Activated CD8-positive, alpha-beta T cell treated with anti-CD3 and anti-CD28 coated beads for 36 hours (primary cell): ENCODE measurements around the gene DTYMK. TPM values are rescaled to one million over a fixed set of nuclear protein-coding genes. Genes with fewer than 3 reads are reported as not detected.

Experiments
- ATAC-seq: fragments of 200-7000 bp; cut with Tn5 transposase; one replicate; pipeline ENCODE4 v1.10.0; 2021; ENCODE audit warnings: mild to moderate bottlenecking, moderate library complexity
- CTCF ChIA-PET: fragments of 350-600 bp; sonication (Branson Sonifier 250); formaldehyde crosslinking; loops from one replicate; lab custom pipeline; 2021; ENCODE audit warnings: antibody characterized with exemption; lab: Charles Lee
- POLR2A ChIA-PET: fragments of 350-600 bp; sonication (Branson Sonifier 250); formaldehyde crosslinking; loops from one replicate; lab custom pipeline; 2021; ENCODE audit warnings: antibody characterized with exemption; lab: Charles Lee
- DNase-seq: peaks from one replicate; pipeline ENCODE4 v3.0.0-alpha.2; 2020
- H3K27ac Mint-ChIP-seq: one replicate; pipeline ENCODE4 v1.8.0; 2021; ENCODE audit warnings: mild to moderate bottlenecking, mixed read lengths
- H3K27me3 Mint-ChIP-seq: one replicate; pipeline ENCODE4 v1.8.0; 2021; ENCODE audit warnings: mixed read lengths
- H3K36me3 Mint-ChIP-seq: one replicate; pipeline ENCODE4 v1.8.0; 2021; ENCODE audit warnings: low read depth, mixed read lengths
- H3K4me1 Mint-ChIP-seq: one replicate; pipeline ENCODE4 v1.8.0; 2021; ENCODE audit warnings: low read depth, mixed read lengths
- H3K4me3 Mint-ChIP-seq: one replicate; pipeline ENCODE4 v1.8.0; 2021; ENCODE audit warnings: mild to moderate bottlenecking, moderate library complexity, mixed read lengths
- H3K9me3 Mint-ChIP-seq: one replicate; pipeline ENCODE4 v1.8.0; 2021; ENCODE audit warnings: mixed read lengths
- intact Hi-C: fragments of 100-400 bp; cut with micrococcal nuclease; formaldehyde crosslinking; loops from one replicate; pipeline ENCODE4 v1.10.0; 2022
- total RNA-seq, 2 experiments: library from RNA; stranded (reverse); gene quantifications; one replicate each; pipeline ENCODE4 v1.2.3, GENCODE V29; 2021
- TF ChIP-seq, protein P1 (sequence below): fragments of 200-600 bp; IDR thresholded peaks from one replicate; pipeline ENCODE4 v1.8.0; 2022; ENCODE audit warnings: antibody characterized with exemption, mild to moderate bottlenecking

The DTYMK gene
- total RNA-seq, 2 experiments from 2014 or later, result 87.1 to 91.9 TPM

DNA sequence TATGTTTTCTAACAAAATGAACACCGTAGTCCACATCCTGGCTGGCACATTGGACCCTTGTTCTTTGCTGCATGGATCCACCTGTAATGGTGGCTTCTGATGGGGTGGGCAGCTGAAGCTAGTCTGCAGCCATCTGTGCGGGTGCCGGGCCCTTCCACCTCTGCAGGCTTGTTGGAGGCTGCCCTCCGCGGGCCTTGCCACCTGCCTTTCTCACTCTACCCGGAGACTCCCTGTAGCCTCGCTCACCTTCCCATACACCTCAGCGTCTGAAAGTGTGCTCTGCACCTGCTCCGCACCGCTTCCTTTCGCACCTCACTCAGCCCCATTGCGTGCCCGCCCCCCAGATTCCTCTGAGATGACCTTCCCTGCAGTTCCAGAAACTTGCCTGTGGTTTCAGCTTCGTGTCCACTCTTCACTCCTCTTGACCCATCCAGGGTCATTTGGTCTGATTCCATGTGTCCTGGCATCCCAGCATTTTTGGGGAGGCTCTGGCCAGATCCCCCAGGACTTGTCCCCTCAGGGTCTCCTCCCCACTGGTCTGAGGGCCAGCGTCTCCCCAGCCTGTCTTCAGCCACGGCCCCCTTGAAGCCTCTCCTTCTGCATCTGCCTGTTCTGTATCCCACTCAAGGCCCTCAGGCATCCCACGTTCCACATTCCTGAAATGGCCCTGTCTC, 31.0 kb downstream of the DTYMK start:
- no peak for DNase-seq
- H3K27me3 Mint-ChIP-seq, result no peaks in the 10 kb centered on the region
- POLR2A ChIA-PET, result interaction anchor here (1.1 kb wide), 1 partner anchor 18 kb away, joined by 3 read pairs; no protein-coding TSS in a partner anchor
- peaks cover 28% of the 10 kb centered on the region for H3K36me3 Mint-ChIP-seq
- CTCF ChIA-PET, result no interaction called here
- H3K27ac Mint-ChIP-seq, result no peak overlapping the region
- TF ChIP-seq, protein P1, sequence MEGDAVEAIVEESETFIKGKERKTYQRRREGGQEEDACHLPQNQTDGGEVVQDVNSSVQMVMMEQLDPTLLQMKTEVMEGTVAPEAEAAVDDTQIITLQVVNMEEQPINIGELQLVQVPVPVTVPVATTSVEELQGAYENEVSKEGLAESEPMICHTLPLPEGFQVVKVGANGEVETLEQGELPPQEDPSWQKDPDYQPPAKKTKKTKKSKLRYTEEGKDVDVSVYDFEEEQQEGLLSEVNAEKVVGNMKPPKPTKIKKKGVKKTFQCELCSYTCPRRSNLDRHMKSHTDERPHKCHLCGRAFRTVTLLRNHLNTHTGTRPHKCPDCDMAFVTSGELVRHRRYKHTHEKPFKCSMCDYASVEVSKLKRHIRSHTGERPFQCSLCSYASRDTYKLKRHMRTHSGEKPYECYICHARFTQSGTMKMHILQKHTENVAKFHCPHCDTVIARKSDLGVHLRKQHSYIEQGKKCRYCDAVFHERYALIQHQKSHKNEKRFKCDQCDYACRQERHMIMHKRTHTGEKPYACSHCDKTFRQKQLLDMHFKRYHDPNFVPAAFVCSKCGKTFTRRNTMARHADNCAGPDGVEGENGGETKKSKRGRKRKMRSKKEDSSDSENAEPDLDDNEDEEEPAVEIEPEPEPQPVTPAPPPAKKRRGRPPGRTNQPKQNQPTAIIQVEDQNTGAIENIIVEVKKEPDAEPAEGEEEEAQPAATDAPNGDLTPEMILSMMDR, result no peak
- no peak for ATAC-seq
- H3K9me3 Mint-ChIP-seq, result no peaks in the 10 kb centered on the region
- H3K4me1 Mint-ChIP-seq, result no peaks in the 10 kb centered on the region
- H3K4me3 Mint-ChIP-seq, result no peak overlapping the region
- intact Hi-C loops, result no loop called here

DNA sequence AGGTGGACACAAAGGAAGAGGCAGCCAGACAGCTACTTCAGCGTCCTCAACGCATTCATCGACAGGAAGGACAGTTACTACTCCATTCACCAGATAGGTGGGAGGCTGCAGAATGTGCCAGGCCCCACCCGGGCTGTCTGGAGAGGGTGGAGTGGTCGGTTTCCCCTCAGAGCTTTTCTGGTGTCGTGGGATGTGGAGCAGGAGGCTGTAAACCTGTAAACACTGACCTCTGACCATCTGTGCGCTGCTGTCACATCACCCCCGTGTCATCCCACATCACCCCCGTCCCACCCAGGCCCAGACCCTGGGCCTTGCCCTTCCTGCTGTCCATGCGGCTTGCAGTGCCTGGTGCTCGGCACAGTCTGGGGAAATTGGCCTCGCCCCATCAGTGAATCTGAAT, 32.1 kb downstream of the DTYMK start:
- intact Hi-C loops, result no loop called here
- ChIA-PET CTCF (no interaction called here), POLR2A (no interaction called here)
- H3K9me3 Mint-ChIP-seq, result no peaks in the 10 kb centered on the region
- peaks cover 6% of the 10 kb centered on the region for H3K4me1 Mint-ChIP-seq
- DNase-seq, result no peak
- H3K4me3 Mint-ChIP-seq, result no peak overlapping the region
- H3K36me3 Mint-ChIP-seq, result peaks cover 28% of the 10 kb centered on the region
- no peak for ATAC-seq
- TF ChIP-seq, protein P1, result no peak
- no peak overlapping the region for H3K27ac Mint-ChIP-seq
- no peaks in the 10 kb centered on the region for H3K27me3 Mint-ChIP-seq

DNA sequence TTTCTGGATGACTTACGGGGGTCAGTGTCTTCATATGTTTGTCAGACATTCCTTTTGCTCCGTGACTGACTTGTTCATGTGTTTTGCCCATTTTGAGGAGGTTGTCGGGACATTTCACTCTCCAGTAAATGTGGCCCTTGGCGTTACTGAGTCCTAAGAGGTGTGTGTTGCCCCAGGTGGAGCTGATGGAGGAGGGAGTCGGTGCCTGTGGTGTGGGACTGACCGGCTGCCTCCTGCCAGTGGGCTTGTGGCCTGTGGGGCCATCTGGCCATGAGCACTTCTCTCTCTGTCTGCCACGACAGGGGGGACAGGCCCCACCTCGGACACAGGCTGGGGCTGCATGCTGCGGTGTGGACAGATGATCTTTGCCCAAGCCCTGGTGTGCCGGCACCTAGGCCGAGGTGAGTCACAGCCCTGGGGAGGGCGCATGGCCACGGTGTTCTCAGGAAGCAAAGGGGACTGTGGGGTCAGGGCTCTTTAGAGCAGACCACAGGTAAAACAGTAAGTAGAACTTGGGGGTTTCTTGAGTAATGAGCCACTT, 33.3 kb downstream of the DTYMK start:
- DNase-seq (no peak), ATAC-seq (no peak)
- POLR2A ChIA-PET, result no interaction called here
- H3K27ac Mint-ChIP-seq, result no peak overlapping the region
- H3K27me3 Mint-ChIP-seq, result no peaks in the 10 kb centered on the region
- intact Hi-C loops, result no loop called here
- no peaks in the 10 kb centered on the region for H3K9me3 Mint-ChIP-seq
- CTCF ChIA-PET, result no interaction called here
- peaks cover 26% of the 10 kb centered on the region for H3K36me3 Mint-ChIP-seq
- TF ChIP-seq, protein P1, result no peak
- H3K4me3 Mint-ChIP-seq, result no peak overlapping the region
- peaks cover 10% of the 10 kb centered on the region for H3K4me1 Mint-ChIP-seq

DNA sequence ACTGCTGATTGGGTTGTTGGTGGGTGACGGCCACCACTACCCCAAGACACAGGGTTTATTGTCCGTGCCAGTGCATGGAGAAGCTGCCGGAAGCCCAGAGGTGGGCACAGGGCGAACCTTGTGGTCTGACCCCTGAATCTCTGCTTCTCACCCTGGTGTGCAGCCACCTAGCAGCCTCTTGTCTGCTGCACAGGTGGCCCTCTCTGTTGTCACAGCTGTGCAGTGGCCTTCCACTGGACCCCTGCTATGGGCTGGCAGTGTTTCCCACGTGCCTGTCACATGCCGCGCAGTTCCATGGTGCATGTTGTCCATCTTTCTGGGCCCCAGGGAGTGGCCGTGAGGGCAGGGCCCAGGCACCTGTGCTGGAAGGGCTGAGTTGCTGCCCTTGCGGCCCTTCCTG, 33.9 kb downstream of the DTYMK start:
- H3K9me3 Mint-ChIP-seq, result no peaks in the 10 kb centered on the region
- TF ChIP-seq, protein P1, result no peak
- H3K4me3 Mint-ChIP-seq, result no peak overlapping the region
- peaks cover 10% of the 10 kb centered on the region for H3K4me1 Mint-ChIP-seq
- DNase-seq, result no peak
- CTCF ChIA-PET, result no interaction called here
- H3K27me3 Mint-ChIP-seq, result no peaks in the 10 kb centered on the region
- no peak overlapping the region for H3K27ac Mint-ChIP-seq
- intact Hi-C loops, result no loop called here
- POLR2A ChIA-PET, result no interaction called here
- peaks cover 23% of the 10 kb centered on the region for H3K36me3 Mint-ChIP-seq
- ATAC-seq, result no peak

GRCh38 chr2:241652142-241652541, 34.5 kb downstream of the DTYMK start:
- no peaks in the 10 kb centered on the region for H3K27me3 Mint-ChIP-seq
- H3K27ac Mint-ChIP-seq, result no peak overlapping the region
- no peak for ATAC-seq
- ChIA-PET POLR2A (no interaction called here), CTCF (no interaction called here)
- no peak for DNase-seq
- H3K9me3 Mint-ChIP-seq, result no peaks in the 10 kb centered on the region
- H3K36me3 Mint-ChIP-seq, result peaks cover 21% of the 10 kb centered on the region
- TF ChIP-seq, protein P1, result no peak
- no peak overlapping the region for H3K4me3 Mint-ChIP-seq
- intact Hi-C loops, result no loop called here
- peaks cover 10% of the 10 kb centered on the region for H3K4me1 Mint-ChIP-seq
